HS-27A (cell line): ENCODE measurements around the gene SLC31A2.

ENCODE experiments used
- DNase-seq: peaks from one replicate; pipeline ENCODE4 v3.0.0-alpha.2; 2012; ENCODE audit warnings: low read depth, missing footprints

The SLC31A2 gene

DNA sequence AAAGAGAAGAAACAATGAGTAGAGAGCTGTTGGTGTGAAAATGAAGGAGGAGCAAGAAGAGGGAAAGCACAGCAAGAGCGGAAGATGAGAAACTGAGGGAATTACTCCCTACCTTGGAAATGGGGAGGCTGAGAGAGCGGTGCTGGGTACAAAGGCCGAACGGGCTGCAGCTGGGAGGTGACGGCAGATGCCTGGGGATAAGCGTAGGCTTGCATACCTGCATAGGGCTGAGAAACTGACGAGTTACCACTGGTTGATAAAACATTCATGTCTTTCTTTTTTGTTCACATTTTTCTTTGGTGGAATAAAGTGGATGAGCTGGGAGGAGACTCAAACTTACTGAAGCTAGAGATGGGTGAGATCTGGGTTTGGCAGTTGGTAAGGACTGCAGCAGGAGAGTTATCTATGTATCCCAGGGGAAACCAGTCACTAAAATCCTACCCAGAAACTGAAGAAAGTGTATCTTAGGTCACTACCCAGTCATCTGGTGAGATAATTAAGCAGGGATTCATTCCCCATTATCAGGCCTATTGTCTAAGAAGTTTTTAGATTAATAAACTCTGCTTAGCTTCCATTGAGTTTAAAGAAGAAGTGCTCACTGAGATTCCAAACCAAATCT lies 35.4 kb downstream of the SLC31A2 start:
- DNase-seq, result no peak

DNA sequence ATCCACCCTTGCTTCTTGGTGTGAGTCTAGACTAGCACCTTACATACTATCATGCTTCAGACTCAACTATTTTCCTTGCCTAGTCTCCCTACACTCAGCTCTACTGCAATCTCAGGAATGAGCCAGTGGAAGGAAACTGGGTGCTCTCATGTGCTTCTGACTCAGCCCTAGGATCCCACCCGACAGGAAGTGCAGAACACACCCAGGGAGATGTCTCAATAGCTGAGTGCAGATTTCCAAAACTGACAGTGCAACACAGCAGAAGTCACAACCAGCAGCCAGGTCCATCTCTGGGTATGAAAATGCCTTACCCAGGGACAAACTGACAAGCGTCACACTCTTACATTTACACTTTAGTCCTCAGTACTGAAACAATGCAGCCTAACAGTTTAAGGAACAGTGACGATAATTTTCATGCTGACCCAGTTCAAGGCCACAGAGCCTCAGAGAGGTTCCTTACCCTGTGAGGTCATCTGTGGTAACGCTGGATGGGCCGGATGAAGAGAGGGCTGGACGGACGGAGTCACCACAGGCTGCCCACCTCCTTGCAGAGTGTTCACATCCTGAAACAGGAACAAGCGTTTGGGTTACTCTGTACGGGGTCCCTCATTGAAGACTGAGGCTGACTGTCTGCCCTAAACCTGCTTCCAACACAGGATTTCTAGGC lies 37.3 kb downstream of the SLC31A2 start:
- peak; percentile 86 for DNase-seq

DNA sequence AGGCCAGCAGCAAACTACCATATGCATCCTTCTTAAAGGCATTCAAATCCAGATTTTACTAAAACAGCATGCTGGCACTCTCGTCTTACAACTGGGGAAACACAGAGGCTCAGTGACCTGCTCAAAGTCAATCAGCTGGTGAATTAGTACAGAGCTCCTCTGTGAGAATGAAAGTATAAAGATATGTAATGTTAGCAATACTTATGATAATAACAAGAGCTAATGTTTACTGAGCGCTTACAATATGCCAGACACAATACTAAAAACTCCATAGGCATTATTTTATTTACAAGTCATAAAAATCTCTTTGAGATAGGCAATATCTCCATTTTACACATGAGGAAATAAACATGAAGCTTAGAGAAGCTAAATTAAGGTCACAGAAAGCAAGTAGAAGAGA lies 41.6 kb downstream of the SLC31A2 start:
- DNase-seq, result no peak

DNA sequence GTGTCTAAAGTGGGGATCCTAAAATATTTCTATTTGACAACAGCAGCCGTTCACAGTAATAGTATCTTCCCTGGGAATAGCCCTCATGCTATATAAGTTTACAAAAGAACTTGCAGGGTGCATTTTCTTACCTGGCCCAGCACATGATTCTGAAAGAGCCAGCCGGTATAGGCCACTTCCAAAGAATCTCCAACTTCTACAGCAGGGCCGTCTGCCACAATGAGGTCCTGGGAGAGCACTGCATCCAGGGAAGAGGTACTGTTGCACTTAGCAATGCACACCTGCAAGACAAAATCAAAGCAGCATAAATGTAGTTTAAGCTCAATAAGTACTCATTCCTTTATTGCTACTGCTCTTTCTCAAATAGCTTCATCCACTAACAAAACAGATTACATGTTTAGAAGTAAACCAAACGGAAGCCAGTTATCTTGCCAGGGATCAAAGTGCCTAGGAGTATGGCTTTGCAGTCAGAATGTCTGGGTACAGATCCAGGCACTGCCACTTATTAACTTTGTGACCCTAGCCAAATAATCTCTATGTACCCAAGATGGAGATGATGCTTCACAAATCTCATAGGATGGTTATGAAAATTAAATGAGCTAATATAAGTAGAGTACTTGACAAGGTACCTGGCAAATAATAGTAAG lies 49.0 kb downstream of the SLC31A2 start:
- no peak for DNase-seq

DNA sequence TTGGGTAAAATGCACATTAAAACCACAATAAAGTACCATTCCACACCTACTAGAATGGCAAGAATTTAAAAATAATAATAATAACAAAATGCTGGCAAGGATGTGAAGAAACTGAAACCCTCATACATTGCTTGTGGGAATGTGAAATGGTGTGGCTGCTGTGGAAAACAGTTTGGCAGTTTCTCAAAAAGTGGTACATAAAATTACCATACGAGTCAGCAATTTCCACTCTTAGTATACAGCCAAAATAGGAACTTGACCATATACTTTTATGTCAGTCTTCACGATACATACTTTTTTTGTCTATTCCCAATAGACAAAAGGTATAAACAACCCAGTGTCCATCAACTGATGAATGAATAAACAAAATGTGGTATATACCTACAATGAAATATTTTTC lies 54.6 kb downstream of the SLC31A2 start:
- no peak for DNase-seq

DNA sequence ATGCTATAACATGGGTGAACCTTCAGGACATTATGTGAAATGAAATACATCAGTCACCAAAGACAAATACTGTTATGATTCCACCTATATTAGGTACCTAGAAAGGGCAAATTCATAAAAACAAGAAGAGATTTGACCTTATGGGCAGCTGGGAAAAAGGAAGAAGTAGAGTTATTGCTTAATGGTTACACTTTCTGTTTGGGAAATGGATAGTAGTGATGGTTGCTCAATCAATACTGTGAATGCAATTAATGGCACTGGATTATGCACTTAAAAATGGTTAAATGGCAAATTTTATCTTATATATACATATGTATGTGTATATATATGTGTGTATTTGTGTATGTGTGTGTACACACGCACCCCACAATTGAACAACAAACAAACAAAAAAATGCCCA lies 55.1 kb downstream of the SLC31A2 start:
- DNase-seq, result no peak

DNA sequence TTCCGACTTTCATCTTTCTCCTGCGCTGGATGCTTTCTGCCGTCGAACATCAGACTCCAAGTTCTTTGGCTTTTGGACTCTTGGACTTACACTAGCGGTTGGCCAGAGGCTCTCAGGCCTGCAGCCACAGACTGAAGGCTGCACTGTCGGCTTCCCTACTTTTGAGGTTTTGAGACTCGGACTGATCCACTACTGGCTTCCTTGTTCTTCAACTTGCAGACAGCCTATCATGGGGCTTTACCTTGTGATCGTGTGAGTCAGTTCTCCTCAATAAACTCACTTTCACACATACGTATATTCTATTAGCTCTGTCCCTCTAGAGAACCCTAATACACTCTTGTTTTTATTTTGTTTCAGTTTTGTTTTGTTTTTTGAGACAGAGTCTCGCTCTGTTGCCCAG lies 60.0 kb downstream of the SLC31A2 start:
- DNase-seq, result no peak
